NB4 (cell line): Measurements from ENCODE around the gene OS9.

Experiments used
- DNase-seq: peaks from one replicate; pipeline ENCODE4 v3.0.0; 2010; ENCODE audit warnings: low read depth
- H3K4me3 ChIP-seq: one replicate; pipeline ENCODE4 v1.5.1; 2011; ENCODE audit warnings: mild to moderate bottlenecking, low read depth, low read length, moderate library complexity
- MYC ChIP-seq: IDR thresholded peaks from 2 replicates; pipeline ENCODE4 v1.6.1; 2011; ENCODE audit warnings: low read depth, low read length
- POLR2A ChIP-seq: IDR thresholded peaks from 2 replicates; pipeline ENCODE4 v1.6.1; 2011; ENCODE audit warnings: mild to moderate bottlenecking; ENCODE audit not compliant: insufficient read length; ENCODE audit errors: extremely low read depth
- TF ChIP-seq, protein P1 (sequence below): IDR thresholded peaks from one replicate; pipeline ENCODE4 v1.5.1; 2012; ENCODE audit warnings: low read depth, low read length
- TF ChIP-seq, protein P2 (sequence below): IDR thresholded peaks from 2 replicates; pipeline ENCODE4 v1.6.1; 2011; ENCODE audit warnings: low read depth, low read length

OS9 gene

DNA sequence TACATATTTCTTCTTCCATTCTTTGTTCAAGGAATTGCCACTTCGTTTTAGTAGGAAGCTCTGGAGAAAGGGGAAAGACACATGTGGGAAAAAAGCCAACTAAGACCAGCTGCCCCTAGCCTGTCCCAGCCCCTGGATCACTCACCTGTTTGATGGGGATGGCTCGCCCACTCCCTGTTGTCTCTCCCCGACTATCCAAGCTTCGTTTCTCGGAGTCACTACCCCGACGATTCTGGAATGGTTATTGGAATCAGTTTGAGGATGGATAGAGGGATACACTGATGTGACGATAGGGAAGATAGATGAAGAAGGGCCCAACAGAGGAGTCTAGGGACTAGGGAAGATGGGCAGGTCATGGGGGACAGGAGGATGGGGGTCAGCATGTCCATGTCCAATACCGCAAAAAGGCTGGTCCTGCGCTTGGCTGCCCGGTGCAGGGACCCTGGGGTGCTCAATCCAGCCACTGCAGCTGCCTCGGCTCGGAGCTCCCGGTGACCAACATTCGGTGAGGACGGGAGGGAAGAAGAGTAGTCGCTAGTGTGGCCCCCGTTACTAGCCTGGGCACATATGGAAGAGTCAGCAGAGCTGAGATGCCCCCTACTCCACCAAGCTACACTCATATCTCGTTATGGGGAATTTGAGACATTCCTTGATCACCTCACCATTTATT is 37.6 kb downstream of the OS9 start:
- no peak overlapping the region for H3K4me3 ChIP-seq
- TF ChIP-seq, protein P1, sequence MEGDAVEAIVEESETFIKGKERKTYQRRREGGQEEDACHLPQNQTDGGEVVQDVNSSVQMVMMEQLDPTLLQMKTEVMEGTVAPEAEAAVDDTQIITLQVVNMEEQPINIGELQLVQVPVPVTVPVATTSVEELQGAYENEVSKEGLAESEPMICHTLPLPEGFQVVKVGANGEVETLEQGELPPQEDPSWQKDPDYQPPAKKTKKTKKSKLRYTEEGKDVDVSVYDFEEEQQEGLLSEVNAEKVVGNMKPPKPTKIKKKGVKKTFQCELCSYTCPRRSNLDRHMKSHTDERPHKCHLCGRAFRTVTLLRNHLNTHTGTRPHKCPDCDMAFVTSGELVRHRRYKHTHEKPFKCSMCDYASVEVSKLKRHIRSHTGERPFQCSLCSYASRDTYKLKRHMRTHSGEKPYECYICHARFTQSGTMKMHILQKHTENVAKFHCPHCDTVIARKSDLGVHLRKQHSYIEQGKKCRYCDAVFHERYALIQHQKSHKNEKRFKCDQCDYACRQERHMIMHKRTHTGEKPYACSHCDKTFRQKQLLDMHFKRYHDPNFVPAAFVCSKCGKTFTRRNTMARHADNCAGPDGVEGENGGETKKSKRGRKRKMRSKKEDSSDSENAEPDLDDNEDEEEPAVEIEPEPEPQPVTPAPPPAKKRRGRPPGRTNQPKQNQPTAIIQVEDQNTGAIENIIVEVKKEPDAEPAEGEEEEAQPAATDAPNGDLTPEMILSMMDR = no peak
- TF ChIP-seq MYC (no peak), POLR2A (no peak)
- TF ChIP-seq, protein P2, sequence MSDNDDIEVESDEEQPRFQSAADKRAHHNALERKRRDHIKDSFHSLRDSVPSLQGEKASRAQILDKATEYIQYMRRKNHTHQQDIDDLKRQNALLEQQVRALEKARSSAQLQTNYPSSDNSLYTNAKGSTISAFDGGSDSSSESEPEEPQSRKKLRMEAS = no peak
- no peak for DNase-seq

DNA sequence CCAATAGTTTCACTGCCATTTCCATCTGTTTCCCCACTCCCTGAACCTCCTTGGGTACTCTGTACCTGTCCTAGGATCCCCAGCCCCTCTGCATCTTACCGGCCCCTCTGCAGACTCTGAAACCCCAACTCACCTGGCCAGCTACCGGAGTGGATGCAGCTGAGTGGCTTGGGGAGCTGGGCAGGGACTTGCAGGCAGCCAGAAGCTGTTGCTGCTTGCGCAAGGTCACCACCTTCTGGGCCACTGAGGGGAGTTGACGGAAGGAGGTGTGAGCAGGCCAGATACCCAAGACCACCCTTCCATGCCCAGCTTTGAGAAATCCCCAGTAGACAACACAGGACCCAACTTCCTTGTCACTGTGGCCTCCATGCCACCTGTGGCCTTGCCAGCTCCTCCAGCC is 38.3 kb downstream of the OS9 start:
- TF ChIP-seq, protein P2 = no peak
- TF ChIP-seq, protein P1 = no peak
- no peak for DNase-seq
- H3K4me3 ChIP-seq = no peak overlapping the region

DNA sequence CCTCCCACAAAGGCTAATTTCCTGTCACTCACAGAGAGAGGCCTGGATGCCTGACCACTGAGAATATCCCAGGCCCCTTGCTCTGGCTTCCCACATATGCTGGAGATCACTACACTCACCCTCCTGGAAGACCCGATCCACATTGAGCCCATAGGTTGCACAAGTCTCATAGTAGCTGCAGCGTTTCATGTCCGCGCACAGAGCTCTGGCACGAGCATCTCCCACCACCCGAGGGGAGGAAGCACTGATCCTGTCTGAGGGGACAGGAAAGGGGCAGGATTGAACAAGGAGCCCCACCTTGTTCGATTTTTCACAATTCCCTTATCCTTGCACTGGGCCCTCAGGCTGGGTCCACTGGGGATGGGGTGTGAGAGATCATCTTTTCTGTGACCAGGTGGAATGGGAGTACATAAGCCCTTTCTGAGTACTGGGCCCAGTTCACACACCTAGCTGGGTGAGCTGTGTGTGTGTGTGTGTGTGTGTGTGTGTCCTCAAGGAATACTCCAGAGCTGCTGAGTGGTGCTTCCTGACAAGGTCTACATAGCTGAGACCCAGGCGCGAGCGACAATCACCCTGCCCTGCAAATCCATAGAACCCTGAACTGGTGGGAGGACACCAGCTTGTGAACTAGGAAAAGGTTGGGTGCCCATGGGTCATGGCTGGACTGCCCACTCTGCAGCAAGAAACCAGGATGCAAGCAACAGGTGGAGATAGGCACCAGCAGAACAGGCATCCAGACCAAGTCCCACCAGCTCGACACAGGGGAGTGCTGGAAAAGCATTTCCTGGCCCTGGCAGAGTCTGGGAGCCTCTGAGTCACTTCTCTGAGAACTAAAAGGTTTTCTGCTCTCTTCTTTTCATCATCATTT is 39.0 kb downstream of the OS9 start:
- H3K4me3 ChIP-seq = no peak overlapping the region
- no peak for DNase-seq
- TF ChIP-seq, protein P2 = no peak
- no peak for TF ChIP-seq POLR2A
- TF ChIP-seq, protein P1 = no peak
- TF ChIP-seq MYC = no peak

DNA sequence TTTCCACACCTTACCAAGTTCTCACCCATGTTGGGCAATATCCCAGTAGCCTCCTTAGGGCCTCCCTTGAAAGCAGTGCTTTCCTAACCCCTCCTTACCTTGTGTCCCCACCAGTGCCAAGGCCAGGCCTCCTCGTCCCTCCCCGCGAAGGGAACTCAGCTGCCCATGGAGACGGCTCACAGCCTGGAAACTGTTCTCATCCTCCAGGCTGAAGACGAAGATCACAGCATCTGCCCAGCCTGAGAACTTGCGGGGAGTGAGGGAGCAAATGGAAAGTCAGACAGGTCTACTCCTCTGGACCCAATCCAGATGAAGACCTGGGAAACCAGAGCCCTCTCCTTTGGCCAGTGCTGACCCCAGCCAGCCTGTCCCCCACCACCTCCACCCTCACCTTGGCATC is 40.0 kb downstream of the OS9 start:
- DNase-seq = no peak
- TF ChIP-seq, protein P2 = no peak
- no peak for TF ChIP-seq MYC
- H3K4me3 ChIP-seq = no peak overlapping the region

DNA sequence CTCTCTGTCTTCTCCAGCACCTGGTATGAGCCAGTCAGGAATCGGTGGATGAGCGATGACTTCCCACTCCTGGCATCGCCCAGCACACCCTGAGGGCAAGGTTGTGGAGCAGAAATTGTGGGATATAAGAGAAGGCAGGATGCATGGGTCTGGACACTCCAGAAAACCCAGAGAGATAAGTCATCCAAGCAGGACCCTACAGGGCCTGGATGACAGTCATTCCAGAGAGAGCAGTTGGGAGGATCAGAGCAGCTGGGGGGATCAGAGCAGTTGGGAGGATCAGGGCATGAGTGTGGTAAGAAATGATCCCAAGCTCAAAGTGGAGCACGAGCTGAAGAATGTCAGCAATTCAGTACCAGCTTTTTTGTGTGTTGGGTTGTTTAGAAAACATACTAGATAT is 40.7 kb downstream of the OS9 start:
- no peak for TF ChIP-seq MYC
- TF ChIP-seq, protein P1 = no peak
- TF ChIP-seq POLR2A = no peak
- TF ChIP-seq, protein P2 = no peak
- no peak overlapping the region for H3K4me3 ChIP-seq
- no peak for DNase-seq

DNA sequence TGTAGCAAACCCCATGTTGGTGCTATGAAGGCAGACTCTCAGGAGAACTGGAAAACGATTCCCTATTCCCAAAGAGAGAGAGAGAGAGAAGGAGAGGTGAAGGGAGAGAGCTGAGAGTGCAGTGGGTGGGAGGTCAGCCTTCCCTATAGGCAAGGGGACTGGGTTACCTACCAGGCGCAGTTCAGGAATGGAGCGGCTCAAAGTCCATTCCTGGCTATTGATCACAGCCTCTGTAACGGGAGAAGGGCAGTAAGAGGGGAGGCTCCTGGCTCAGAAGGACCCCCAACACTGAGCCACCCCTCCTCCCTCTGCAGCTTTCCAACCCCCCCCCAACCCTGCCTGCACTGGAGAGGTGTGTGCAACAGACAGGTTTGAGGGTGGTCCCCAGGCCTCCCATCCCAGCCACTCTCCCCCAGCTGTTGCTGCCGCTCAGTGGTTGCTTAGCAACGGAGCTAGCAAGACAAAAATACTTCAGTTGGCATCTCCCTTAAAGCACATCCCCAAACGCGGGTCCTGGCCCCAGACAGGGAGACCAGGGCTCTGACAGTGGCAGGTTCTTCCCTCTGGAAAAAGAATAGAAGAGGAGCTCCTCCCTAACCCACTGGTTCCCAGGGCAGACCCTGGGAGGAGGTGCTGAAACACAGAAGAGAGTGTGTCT is 41.4 kb downstream of the OS9 start:
- TF ChIP-seq MYC (no peak), POLR2A (no peak)
- TF ChIP-seq, protein P2 = no peak
- TF ChIP-seq, protein P1 = no peak
- H3K4me3 ChIP-seq = no peak overlapping the region
- no peak for DNase-seq
